DND-41 (cell line): ENCODE results near the gene PNMA6F.

ENCODE experiments used
- CTCF ChIP-seq: IDR thresholded peaks from 2 replicates; pipeline ENCODE4 v1.5.1; 2012; ENCODE audit warnings: borderline replicate concordance, low read length, moderate library complexity, mild to moderate bottlenecking; ENCODE audit not compliant: poor library complexity, severe bottlenecking; ENCODE audit errors: extremely low read depth
- EZH2 ChIP-seq: IDR thresholded peaks from 3 replicates; pipeline ENCODE4 v1.6.1; 2012; ENCODE audit warnings: borderline replicate concordance, low read depth, mild to moderate bottlenecking, moderate library complexity, low read length, inconsistent platforms; ENCODE audit not compliant: severe bottlenecking

GRCh38 chrX:153321381-153322124 is at the start of gene PNMA6F:
- TF ChIP-seq CTCF (no peak), EZH2 (no peak)
